ENCODE data around the gene MINDY1.

Gene MINDY1

GRCh38 chr1:150985179-150985825 is 21.4 kb downstream of the MINDY1 start:
- DNase-seq (ENCODE audit: low read depth): no peak

- DNase-seq (ENCODE audit: low read depth): no peak
These were observed 24.6 kb downstream of the MINDY1 start, which contains the start of gene ANXA9 for GRCh38 chr1:150981805-150982712. Gene ANXA9 (plus strand): TSS chr1:150982292. CDS start chr1:150983106, 814 bp downstream.

GRCh38 chr1:150981177-150981804 is 25.4 kb downstream of the MINDY1 start:
- DNase-seq (ENCODE audit: low read depth): peak; percentile 38

- peak; percentile 92 for DNase-seq (ENCODE audit: low read depth)
These were observed 27.3 kb downstream of the MINDY1 start for GRCh38 chr1:150979092-150980056.

- peak; percentile 74 for DNase-seq (ENCODE audit: low read depth)
These were observed 29.6 kb downstream of the MINDY1 start for GRCh38 chr1:150976879-150977694.

- no peak for DNase-seq (ENCODE audit: low read depth)
These were observed 30.3 kb downstream of the MINDY1 start for GRCh38 chr1:150976401-150976821.

GRCh38 chr1:150974580-150975478 is 31.9 kb downstream of the MINDY1 start, which contains the start of gene CERS2:
Gene CERS2 (minus strand): TSS chr1:150974835. CDS start chr1:150969090, 5,745 bp downstream.
- DNase-seq (ENCODE audit: low read depth): peak; percentile 87

- DNase-seq (ENCODE audit: low read depth): peak; percentile 51
These were observed 32.7 kb downstream of the MINDY1 start for GRCh38 chr1:150973836-150974579.

- DNase-seq (ENCODE audit: low read depth): peak; percentile 61
These were observed 33.4 kb downstream of the MINDY1 start for GRCh38 chr1:150973258-150973835.

- DNase-seq (ENCODE audit: low read depth): no peak
These were observed 34.2 kb downstream of the MINDY1 start for GRCh38 chr1:150972417-150972940.

GRCh38 chr1:150971583-150972416 is 34.9 kb downstream of the MINDY1 start:
- DNase-seq (ENCODE audit: low read depth): peak; percentile 69

GRCh38 chr1:150970808-150971582 is 35.7 kb downstream of the MINDY1 start:
- DNase-seq (ENCODE audit: low read depth): peak; percentile 23

GRCh38 chr1:150969626-150970025 is 37.1 kb downstream of the MINDY1 start:
- DNase-seq (ENCODE audit: low read depth): no peak

GRCh38 chr1:150968491-150968890 is 38.2 kb downstream of the MINDY1 start:
- DNase-seq (ENCODE audit: low read depth): no peak

GRCh38 chr1:150967936-150968335 is 38.8 kb downstream of the MINDY1 start:
- no peak for DNase-seq (ENCODE audit: low read depth)

GRCh38 chr1:150966011-150966410 is 40.7 kb downstream of the MINDY1 start:
- DNase-seq (ENCODE audit: low read depth): no peak
